Spinal cord (tissue), 10 donors: Measurements from ENCODE around the gene NR1H2. TPM values are rescaled to one million over a fixed set of nuclear protein-coding genes. Genes with fewer than 3 reads are reported as not detected.
"Not testable (repeated sequence)": the region's sequence is repeated elsewhere in the genome, so short reads cannot be mapped to it uniquely, and the experiment has no call there.

ENCODE experiments used
- DNase-seq, 6 donors: peaks; one replicate each; pipeline versions ENCODE4 v3.0.0 to v3.0.0-alpha.2; 2013 to 2015; ENCODE audit warnings: low spot score in 6 of 6, low read depth in 4 of 6
- H3K27ac ChIP-seq: one replicate; pipeline ENCODE4 v1.5.1; 2013; ENCODE audit warnings: low read depth, low read length, control low read depth
- H3K27me3 ChIP-seq: one replicate; pipeline ENCODE4 v1.6.1; 2013; ENCODE audit warnings: low read length; ENCODE audit not compliant: control insufficient read depth, insufficient read depth
- H3K36me3 ChIP-seq: one replicate; pipeline ENCODE4 v1.6.1; 2013; ENCODE audit warnings: low read length; ENCODE audit not compliant: control insufficient read depth, insufficient read depth
- H3K4me1 ChIP-seq: one replicate; pipeline ENCODE4 v1.6.1; 2013; ENCODE audit warnings: low read length; ENCODE audit not compliant: control insufficient read depth, insufficient read depth
- H3K4me3 ChIP-seq: one replicate; pipeline ENCODE4 v1.5.1; 2013; ENCODE audit warnings: low read depth, low read length, control low read depth
- H3K9me3 ChIP-seq: one replicate; pipeline ENCODE4 v1.6.1; 2013; ENCODE audit warnings: low read length; ENCODE audit not compliant: control insufficient read depth, insufficient read depth
- WGBS: methylation state at CpG from one replicate; pipeline ENCODE4 v1.1.5; 2013; ENCODE audit warnings: missing lambda C conversion rate; ENCODE audit not compliant: insufficient coverage; 5-methylcytosine and 5-hydroxymethylcytosine counted together
- polyA plus RNA-seq, 2 donors: library from polyadenylated mRNA; unstranded; fragments of 120-200 nt; gene quantifications; one replicate each; pipeline ENCODE4 v1.2.1, GENCODE V29; 2013; ENCODE audit not compliant: insufficient read length in 2 of 2
- total RNA-seq, 2 donors: library from RNA; depleted of rRNA in 1 of 2; stranded (reverse); fragments of 120-200 nt in 1 of 2; fragments of >200 nt in 1 of 2; gene quantifications; one replicate each; pipeline versions ENCODE4 v1.2.3 to v1.2.4, GENCODE V29; 2013 to 2014
- donor health status: healthy.

The NR1H2 gene
- total and polyA plus RNA-seq, 4 donors, result 24.4 to 45.2 (median 36.7) TPM

DNA sequence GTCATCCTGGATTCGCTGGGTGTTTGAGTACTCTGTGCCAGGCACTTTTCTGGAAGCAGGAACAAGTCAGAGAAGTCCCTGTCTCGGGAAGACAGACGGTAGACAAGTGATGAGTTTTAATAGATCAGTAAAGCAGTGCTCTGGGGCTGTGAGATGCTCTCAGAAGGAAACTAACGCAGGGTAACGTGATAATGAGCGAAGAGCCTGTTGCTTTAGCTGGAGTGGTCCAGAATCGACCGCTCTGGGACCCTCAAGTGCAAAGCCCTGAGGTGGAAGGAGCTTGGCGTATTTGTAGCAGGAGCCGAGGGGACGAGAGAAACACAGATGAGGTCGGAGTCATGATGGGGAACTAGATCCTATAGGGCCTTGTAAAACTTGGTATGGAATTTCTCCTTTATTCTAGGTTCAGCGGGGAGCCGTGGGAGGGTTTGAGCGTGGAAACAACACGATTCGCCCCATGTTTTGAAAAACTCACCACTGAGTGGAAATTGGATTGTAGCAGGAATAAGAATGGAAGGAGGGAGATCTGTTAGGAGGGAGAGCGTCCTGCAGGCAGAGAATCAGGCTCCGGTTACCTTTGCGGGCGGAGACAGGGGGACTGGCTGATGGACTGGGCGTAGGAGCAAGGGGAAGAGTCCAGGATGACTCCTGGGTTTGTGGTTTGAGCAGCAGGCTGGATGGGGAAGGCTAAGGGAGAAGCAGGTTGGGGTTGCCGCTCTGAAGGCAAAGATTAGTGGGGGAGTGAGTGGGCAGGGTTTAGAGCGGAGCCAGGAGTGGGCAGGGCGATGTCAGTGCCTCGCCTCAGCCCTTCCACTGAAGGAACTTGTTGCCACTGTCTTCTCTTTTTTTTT is 8.7 kb downstream of the NR1H2 start:
- Histone ChIP-seq H3K9me3 (no peaks in the 10 kb centered on the region), H3K36me3 (peaks cover 42% of the 10 kb centered on the region), H3K27ac (peak overlapping the region; percentile 93), H3K4me3 (peak overlapping the region; percentile 75), H3K4me1 (peaks cover 42% of the 10 kb centered on the region), H3K27me3 (no peaks in the 10 kb centered on the region)
- 15% methylated on average over 26 of the region's 26 CpGs for WGBS
- DNase-seq, result peak in 1 of 6 donors; percentile 6

DNA sequence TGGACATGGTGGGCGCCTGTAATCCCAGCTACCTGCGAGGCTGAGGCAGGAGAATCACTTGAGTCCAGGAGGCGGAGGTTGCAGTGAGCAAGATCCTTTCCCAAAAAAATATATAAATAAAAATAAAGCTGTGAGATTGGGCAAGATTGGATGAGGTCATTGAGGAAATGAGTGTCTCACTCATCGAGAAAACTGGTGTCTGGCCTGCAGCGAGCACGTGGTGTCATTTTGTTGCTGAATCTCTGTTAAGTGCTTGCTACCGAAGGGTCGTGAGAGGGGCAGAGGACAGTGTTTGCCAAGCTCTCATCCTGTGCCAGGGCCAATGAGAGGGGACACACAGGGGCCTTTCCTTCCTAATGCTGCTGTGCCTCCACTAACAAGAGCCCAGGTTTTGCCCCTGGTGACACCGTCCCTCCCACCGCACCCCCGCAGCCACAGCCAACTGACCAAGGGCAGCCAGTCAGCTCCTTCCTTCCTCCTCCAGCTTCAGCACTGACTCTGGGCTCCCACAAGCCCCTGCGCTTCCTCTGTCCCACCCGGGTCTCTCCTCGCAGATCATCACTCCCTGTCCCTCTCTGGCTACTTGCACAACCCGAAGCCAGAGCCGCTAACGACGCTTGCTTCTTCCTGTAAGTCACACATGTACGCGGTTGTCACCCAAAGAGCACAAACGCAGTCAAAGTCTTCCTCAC is 11.1 kb downstream of the NR1H2 start:
- Histone ChIP-seq H3K4me1 (peaks cover 31% of the 10 kb centered on the region), H3K9me3 (no peaks in the 10 kb centered on the region), H3K36me3 (peaks cover 20% of the 10 kb centered on the region), H3K4me3 (no peak overlapping the region), H3K27me3 (no peaks in the 10 kb centered on the region), H3K27ac (no peak overlapping the region)
- no peak for DNase-seq
- WGBS, result 88% methylated on average over 18 of the region's 21 CpGs

DNA sequence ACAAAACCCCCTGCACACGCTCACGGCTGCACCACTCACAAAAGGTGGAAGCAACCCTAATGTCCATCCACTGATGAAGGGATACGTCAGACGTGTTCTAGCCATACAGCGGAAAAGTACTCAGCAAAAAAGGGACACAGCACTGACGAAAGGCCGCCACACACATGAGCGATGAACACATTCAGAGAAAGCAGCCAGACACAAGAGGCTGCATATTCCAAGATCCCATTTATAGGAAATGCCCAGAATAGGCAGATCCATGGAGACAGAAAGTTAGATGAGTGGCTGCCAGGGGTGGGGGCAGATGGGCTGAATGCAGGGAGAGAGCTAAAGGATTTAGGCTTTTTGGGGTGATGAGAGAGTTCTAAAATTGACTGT is 11.6 kb downstream of the NR1H2 start:
- Histone ChIP-seq H3K27me3 (no peaks in the 10 kb centered on the region), H3K27ac (no peak overlapping the region), H3K36me3 (peaks cover 14% of the 10 kb centered on the region), H3K4me3 (no peak overlapping the region), H3K4me1 (peaks cover 31% of the 10 kb centered on the region), H3K9me3 (no peaks in the 10 kb centered on the region)
- DNase-seq, result no peak
- 79% methylated on average over 6 of the region's 8 CpGs for WGBS

DNA sequence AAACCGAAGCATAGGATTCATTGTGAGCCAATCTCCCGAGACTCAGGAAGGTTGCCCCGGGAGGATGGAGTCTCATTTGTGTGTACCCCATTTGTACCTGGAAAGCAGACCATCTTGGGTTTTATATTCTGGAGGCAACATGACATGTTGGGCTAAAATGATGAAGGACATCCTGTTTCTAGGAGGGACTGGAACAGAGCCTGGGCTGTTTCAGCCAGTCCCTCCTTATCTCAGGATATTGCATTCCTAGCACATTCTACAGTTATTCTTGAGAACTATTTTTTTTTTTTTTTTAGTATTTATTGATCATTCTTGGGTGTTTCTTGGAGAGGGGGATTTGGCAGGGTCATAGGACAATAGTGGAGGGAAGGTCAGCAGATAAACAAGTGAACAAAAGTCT is 14.0 kb downstream of the NR1H2 start:
- no CpG with 5 or more reads among the region's 3 CpGs for WGBS
- not testable (repeated sequence) for H3K27me3 ChIP-seq, H3K4me3 ChIP-seq, H3K27ac ChIP-seq, H3K9me3 ChIP-seq, DNase-seq
- Histone ChIP-seq H3K4me1 (peaks cover 14% of the 10 kb centered on the region), H3K36me3 (peaks cover 15% of the 10 kb centered on the region)

DNA sequence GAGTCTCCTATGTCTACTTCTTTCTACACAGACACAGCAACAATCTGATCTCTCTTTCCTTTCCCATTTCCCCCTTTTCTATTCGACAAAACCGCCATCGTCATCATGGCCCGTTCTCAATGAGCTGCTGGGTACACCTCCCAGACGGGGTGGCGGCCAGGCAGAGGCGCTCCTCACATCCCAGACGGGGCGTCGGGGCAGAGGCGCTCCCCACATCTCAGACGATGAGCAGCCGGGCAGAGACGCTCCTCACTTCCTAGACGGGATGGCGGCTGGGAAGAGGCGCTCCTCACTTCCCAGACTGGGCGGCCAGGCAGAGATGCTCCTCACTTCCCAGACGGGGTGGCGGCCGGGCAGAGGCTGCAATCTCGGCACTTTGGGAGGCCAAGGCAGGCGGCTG is 14.7 kb downstream of the NR1H2 start:
- not testable (repeated sequence) for H3K4me3 ChIP-seq, H3K9me3 ChIP-seq, H3K27ac ChIP-seq, H3K4me1 ChIP-seq, DNase-seq, H3K27me3 ChIP-seq
- H3K36me3 ChIP-seq, result peaks cover 15% of the 10 kb centered on the region
- WGBS, result 99% methylated on average over 15 of the region's 23 CpGs

DNA sequence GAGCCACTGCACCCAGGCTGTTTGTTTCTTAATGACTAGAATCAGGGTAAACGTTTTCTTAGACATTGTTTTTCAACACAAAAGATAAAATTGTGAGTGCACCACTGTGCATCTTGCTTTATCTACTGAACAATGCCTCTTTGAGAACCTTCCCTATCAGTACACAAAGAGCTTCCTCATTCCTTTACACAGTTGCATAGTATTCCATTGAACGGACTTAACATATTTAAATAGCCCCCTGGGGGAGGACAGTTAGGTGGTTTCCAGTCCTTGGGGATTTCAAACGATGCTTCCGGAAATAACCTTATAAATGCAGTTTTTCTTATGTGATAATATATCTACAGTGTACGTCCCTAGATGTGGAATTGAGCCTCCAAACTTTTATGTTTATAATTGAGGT is 16.5 kb downstream of the NR1H2 start:
- Histone ChIP-seq H3K9me3 (no peaks in the 10 kb centered on the region), H3K27me3 (no peaks in the 10 kb centered on the region), H3K4me1 (no peaks in the 10 kb centered on the region), H3K27ac (no peak overlapping the region), H3K36me3 (peaks cover 4% of the 10 kb centered on the region), H3K4me3 (no peak overlapping the region)
- no peak for DNase-seq
- no CpG with 5 or more reads among the region's 5 CpGs for WGBS

DNA sequence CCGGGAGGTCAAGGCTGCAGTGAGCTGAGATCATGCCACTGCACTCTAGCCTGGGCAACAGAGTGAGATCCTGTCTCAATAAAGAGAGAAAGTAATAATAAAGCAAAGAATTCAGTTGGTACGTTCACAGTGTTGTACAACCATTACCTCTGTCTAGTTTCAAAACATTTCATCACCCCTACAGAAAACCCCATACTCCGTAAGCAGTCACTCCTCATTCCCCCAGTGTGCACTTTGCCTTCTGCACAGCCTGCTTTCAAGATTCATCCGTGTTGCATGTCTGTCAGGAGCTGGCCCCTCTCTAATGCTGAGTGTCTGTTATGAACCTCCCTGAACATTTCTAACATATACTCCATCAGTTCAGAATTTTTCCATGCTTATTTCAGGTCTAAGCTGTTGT is 17.3 kb downstream of the NR1H2 start:
- Histone ChIP-seq H3K36me3 (peaks cover 7% of the 10 kb centered on the region), H3K4me1 (no peaks in the 10 kb centered on the region), H3K27ac (no peak overlapping the region), H3K4me3 (no peak overlapping the region), H3K27me3 (no peaks in the 10 kb centered on the region), H3K9me3 (no peaks in the 10 kb centered on the region)
- 95% methylated on average over 4 of the region's 4 CpGs for WGBS
- DNase-seq, result no peak

DNA sequence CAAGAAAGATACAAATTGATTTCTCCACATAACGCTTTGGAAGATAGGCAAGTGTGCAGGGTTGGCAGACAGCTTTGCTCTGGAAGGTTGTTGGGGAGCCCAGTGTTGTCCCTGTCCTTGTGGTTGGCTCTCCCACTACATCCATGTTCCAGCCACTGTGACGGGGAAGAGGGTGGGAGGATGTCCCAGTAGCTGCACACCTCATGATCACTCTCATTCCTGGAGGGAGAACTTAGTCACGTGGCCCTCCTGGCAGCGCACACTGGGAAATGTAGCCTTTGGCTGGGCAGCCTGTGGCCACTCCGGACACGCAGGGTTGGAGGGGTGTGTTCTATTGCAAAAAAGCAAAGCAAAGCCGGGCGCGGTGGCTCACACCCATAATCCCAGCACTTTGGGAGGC is 17.8 kb downstream of the NR1H2 start:
- Histone ChIP-seq H3K9me3 (no peaks in the 10 kb centered on the region), H3K4me1 (no peaks in the 10 kb centered on the region), H3K27ac (no peak overlapping the region), H3K4me3 (no peak overlapping the region), H3K27me3 (no peaks in the 10 kb centered on the region), H3K36me3 (peaks cover 11% of the 10 kb centered on the region)
- WGBS, result no CpG with 5 or more reads among the region's 9 CpGs
- DNase-seq, result no peak

DNA sequence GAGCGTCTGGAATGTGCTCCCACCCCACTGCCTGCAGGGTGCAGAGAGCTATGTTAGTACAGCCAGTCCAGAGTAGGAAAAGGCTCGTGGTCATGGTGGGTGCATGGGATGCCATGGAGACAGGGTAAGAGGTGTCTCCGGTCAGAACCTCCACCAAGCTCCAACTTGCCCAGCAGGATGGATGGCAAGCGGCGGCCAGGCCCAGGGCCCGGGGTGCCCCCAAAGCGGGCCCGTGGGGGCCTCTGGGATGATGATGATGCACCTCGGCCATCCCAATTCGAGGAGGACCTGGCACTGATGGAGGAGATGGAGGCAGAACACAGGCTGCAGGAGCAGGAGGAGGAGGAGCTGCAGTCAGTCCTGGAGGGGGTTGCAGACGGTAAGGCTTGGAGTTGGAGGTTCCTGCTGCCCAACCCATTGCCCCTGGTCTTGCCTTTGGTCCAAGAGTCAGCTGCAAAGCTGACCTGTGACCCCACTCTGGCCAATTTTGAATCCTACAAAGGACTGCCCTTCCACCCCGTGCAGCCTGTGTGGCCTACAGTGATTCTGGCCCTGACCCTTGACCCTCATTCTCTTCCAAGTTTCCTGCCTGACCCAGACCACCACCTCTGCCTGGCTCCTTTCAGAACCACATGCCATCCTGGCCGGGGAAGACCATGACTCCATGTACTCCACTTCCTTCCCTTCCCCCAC is 22.6 kb downstream of the NR1H2 start:
- no peak overlapping the region for H3K4me3 ChIP-seq
- H3K9me3 ChIP-seq, result no peaks in the 10 kb centered on the region
- no peaks in the 10 kb centered on the region for H3K4me1 ChIP-seq
- WGBS, result 82% methylated on average over 10 of the region's 13 CpGs
- peaks cover 38% of the 10 kb centered on the region for H3K36me3 ChIP-seq
- no peak for DNase-seq
- H3K27me3 ChIP-seq, result no peaks in the 10 kb centered on the region
- no peak overlapping the region for H3K27ac ChIP-seq
